ENCODE measurements around the gene GTF2F1. TPM values are rescaled to one million over a fixed set of nuclear protein-coding genes. Genes with fewer than 3 reads are reported as not detected.
A peak's percentile ranks its signal among the peaks of the same experiment; 100 is the strongest.

The GTF2F1 gene
- total RNA-seq, 6 experiments from 2014 or later = 12.8 to 22.7 (median 19.8) TPM

DNA sequence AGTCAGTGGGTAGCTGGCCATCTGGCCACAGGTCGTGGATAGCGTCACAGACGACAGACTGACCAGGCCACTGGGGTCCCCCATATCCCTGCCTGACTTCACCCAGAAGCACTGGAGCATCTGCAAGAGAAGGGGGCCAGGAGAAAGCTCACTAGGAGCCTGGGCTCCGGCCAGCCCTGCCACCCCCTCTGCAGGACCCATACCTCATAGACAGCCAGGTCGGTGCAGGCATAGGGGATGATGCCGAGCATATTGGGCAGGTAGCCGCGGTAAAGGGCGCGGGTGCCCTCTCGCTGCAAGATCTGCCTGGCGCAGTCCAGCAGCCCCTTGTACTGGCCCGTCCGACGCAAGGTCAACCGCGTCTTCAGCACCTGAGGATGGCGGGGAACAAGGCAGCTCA lies 34.2 kb upstream of the GTF2F1 start:
- H3K9me3 ChIP-seq = no peaks in the 10 kb centered on the region
- H3K4me3 ChIP-seq = no peak overlapping the region
- peaks cover 0 to 16% (median 2%) of the 10 kb centered on the region in 4 donors for H3K4me1 ChIP-seq
- no peak for ATAC-seq
- no peak for DNase-seq
- TF ChIP-seq POLR2A (IDR thresholded peaks at IDR 0.05) = no peak
- no peak for TF ChIP-seq CTCF (IDR thresholded peaks at IDR 0.05)
- H3K36me3 ChIP-seq = no peaks in the 10 kb centered on the region
- H3K27ac ChIP-seq = no peak overlapping the region
- 94% methylated on average over 7 of the region's 18 CpGs for WGBS (ENCODE audit: insufficient coverage, low coverage, low lambda C conversion rate, missing lambda C conversion rate)
- intact Hi-C loops (cut with DNase I) = no loop called here
- no peaks in the 10 kb centered on the region for H3K27me3 ChIP-seq

- Histone ChIP-seq H3K4me3 (peak overlapping the region in 2 of 3 donors; percentile 15 to 37), H3K27me3 (no peaks in the 10 kb centered on the region), H3K36me3 (peaks cover 0 to 3% (median 0%) of the 10 kb centered on the region in 4 donors), H3K27ac (peak overlapping the region; percentile 20 to 66 (median 47)), H3K9me3 (no peaks in the 10 kb centered on the region), H3K4me1 (peaks cover 0 to 18% (median 2%) of the 10 kb centered on the region in 4 donors)
- DNase-seq (peak in 1 of 3 donors; percentile 58), ATAC-seq (no peak)
- TF ChIP-seq POLR2A (IDR thresholded peaks at IDR 0.05) = no peak
- TF ChIP-seq CTCF (IDR thresholded peaks at IDR 0.05) = no peak
- intact Hi-C loops (cut with DNase I) = no loop called here
- 95% methylated on average over 7 of the region's 21 CpGs for WGBS (ENCODE audit: insufficient coverage, low coverage, low lambda C conversion rate, missing lambda C conversion rate)
Observed at GRCh38 chr19:6425732-6426620, 33.0 kb upstream of the GTF2F1 start.

- ATAC-seq = peak; percentile 89 to 95 (median 92)
- Histone ChIP-seq H3K27me3 (no peaks in the 10 kb centered on the region), H3K9me3 (no peaks in the 10 kb centered on the region), H3K27ac (peak overlapping the region; percentile 20 to 66 (median 47)), H3K36me3 (peaks cover 0 to 12% (median 2%) of the 10 kb centered on the region in 4 donors), H3K4me3 (peak overlapping the region in 2 of 3 donors; percentile 15 to 75), H3K4me1 (peaks cover 0 to 18% (median 2%) of the 10 kb centered on the region in 4 donors)
- under 1% methylated on average over 23 of the region's 43 CpGs for WGBS (ENCODE audit: insufficient coverage, low coverage, low lambda C conversion rate, missing lambda C conversion rate)
- intact Hi-C loops (cut with DNase I) = no loop called here
- TF ChIP-seq CTCF (IDR thresholded peaks at IDR 0.05) (peak in 1 of 4 donors; percentile 15), POLR2A (IDR thresholded peaks at IDR 0.05) (no peak)
- peak; percentile 99 to 100 (median 100) for DNase-seq
Observed at GRCh38 chr19:6424939-6425731, 32.2 kb upstream of the GTF2F1 start.

DNA sequence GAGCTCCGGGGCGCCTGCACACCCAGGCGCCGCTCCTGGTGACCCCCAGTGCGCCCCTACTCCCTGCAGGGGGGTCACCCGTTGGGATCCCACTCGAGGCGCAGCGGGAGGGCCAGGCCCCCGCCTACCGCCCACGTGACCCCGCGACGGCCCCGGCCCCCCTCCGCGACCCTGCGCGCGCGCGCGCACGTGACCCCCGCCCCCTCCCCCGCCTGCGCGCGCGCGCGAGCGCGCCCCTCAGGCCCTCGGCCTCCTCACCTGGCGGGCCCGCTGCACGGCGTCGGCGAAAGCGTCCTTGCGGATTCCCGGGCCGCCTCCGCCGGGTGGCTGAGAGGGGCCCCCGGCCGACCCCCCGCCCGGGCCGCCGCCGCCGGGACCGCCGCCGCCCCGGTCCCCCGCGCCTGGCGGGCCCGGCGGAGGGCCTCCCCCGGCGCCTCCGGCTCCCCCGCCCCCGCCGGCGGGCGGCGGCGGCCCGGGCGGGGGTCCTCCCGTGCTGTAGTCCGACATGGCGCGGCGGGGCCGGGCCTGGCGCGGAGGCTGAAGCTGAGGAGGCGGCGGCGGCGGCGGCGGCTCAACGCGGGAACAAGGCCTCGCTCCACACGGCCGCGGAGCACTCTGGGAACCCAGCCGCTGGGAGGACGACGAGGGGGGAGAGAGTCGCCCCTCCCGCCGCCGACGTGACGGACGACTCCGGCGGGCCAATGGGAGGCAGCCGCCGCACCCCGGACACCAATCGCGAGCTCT lies 31.4 kb upstream of the GTF2F1 start, which contains the start of gene KHSRP:
KHSRP (minus strand) TSS at position 617 of the 744 bp plus-strand sequence; CDS start at position 507, 110 bp downstream.
- Histone ChIP-seq H3K4me1 (peaks cover 0 to 18% (median 2%) of the 10 kb centered on the region in 4 donors), H3K4me3 (peak within 1 kb of the TSS; percentile 64 to 92 (median 75)), H3K27me3 (no peaks in the 10 kb centered on the region), H3K36me3 (peaks cover 0 to 18% (median 6%) of the 10 kb centered on the region in 4 donors), H3K9me3 (no peaks in the 10 kb centered on the region), H3K27ac (peak within 1 kb of the TSS; percentile 47 to 66 (median 57))
- 0% methylated on average over 6 of the region's 114 CpGs for WGBS (ENCODE audit: insufficient coverage, low coverage, low lambda C conversion rate, missing lambda C conversion rate)
- intact Hi-C loops (cut with DNase I) = no loop called here
- DNase-seq (peak in 1 of 3 donors; percentile 56), ATAC-seq (no peak)
- TF ChIP-seq CTCF (IDR thresholded peaks at IDR 0.05) = no peak
- peak; percentile 80 for TF ChIP-seq POLR2A (IDR thresholded peaks at IDR 0.05)

Measured in right lobe of liver (tissue), 6 donors.